T-helper 2 cell treated with Interferon-gamma antibody and Interleukin-4, amounts not matched to agents 5 μg/mL and 100 μg/mL, for 36 hours (primary cell): ENCODE measurements around the gene CDC27.
"Not testable (repeated sequence)": the region's sequence is repeated elsewhere in the genome, so short reads cannot be mapped to it uniquely, and the experiment has no call there.

Experiments
- DNase-seq: peaks from one replicate; pipeline ENCODE4 v3.0.0; 2021; ENCODE audit warnings: low spot score
- H3K27ac Mint-ChIP-seq: one replicate; pipeline ENCODE4 v1.8.0; 2021; ENCODE audit warnings: mild to moderate bottlenecking, mixed read lengths
- H3K27me3 Mint-ChIP-seq: one replicate; pipeline ENCODE4 v1.8.0; 2021; ENCODE audit warnings: low read depth, mixed read lengths
- H3K36me3 Mint-ChIP-seq: one replicate; pipeline ENCODE4 v1.8.0; 2021; ENCODE audit warnings: low read depth, mixed read lengths
- H3K4me1 Mint-ChIP-seq: one replicate; pipeline ENCODE4 v1.8.0; 2021; ENCODE audit warnings: low read depth, mixed read lengths
- H3K4me3 Mint-ChIP-seq: one replicate; pipeline ENCODE4 v1.8.0; 2022; ENCODE audit warnings: mild to moderate bottlenecking, moderate library complexity, mixed read lengths
- H3K9me3 Mint-ChIP-seq: one replicate; pipeline ENCODE4 v1.8.0; 2021; ENCODE audit warnings: mixed read lengths

CDC27 gene

GRCh38 chr17:47225436-47225858 is 36.4 kb upstream of the CDC27 start:
- Mint-ChIP-seq H3K36me3 (no peaks in the 10 kb centered on the region), H3K9me3 (peaks cover 16% of the 10 kb centered on the region), H3K4me1 (peaks cover 20% of the 10 kb centered on the region), H3K27ac (no peak overlapping the region), H3K4me3 (no peak overlapping the region), H3K27me3 (peaks cover 8% of the 10 kb centered on the region)
- no peak for DNase-seq

- H3K4me3 Mint-ChIP-seq = no peak overlapping the region
- H3K27me3 Mint-ChIP-seq = peaks cover 5% of the 10 kb centered on the region
- DNase-seq = no peak
- peaks cover 19% of the 10 kb centered on the region for H3K4me1 Mint-ChIP-seq
- H3K27ac Mint-ChIP-seq = no peak overlapping the region
- H3K9me3 Mint-ChIP-seq = peaks cover 16% of the 10 kb centered on the region
- no peaks in the 10 kb centered on the region for H3K36me3 Mint-ChIP-seq
These were observed 35.9 kb upstream of the CDC27 start for GRCh38 chr17:47224966-47225365.

GRCh38 chr17:47224077-47224476 is 35.0 kb upstream of the CDC27 start:
- Mint-ChIP-seq H3K4me1 (peaks cover 18% of the 10 kb centered on the region), H3K9me3 (peaks cover 16% of the 10 kb centered on the region)
- not testable (repeated sequence) for DNase-seq, H3K4me3 Mint-ChIP-seq, H3K27me3 Mint-ChIP-seq, H3K36me3 Mint-ChIP-seq, H3K27ac Mint-ChIP-seq

- no peak for DNase-seq
- H3K4me3 Mint-ChIP-seq = no peak overlapping the region
- H3K9me3 Mint-ChIP-seq = peaks cover 16% of the 10 kb centered on the region
- peaks cover 21% of the 10 kb centered on the region for H3K4me1 Mint-ChIP-seq
- no peak overlapping the region for H3K27ac Mint-ChIP-seq
- peaks cover 5% of the 10 kb centered on the region for H3K27me3 Mint-ChIP-seq
- H3K36me3 Mint-ChIP-seq = no peaks in the 10 kb centered on the region
These were observed 34.4 kb upstream of the CDC27 start for GRCh38 chr17:47223460-47223859.

GRCh38 chr17:47223007-47223406 is 33.9 kb upstream of the CDC27 start:
- no peak for DNase-seq
- Mint-ChIP-seq H3K36me3 (no peaks in the 10 kb centered on the region), H3K9me3 (peaks cover 16% of the 10 kb centered on the region), H3K27me3 (peaks cover 3% of the 10 kb centered on the region), H3K4me1 (peaks cover 23% of the 10 kb centered on the region), H3K27ac (no peak overlapping the region), H3K4me3 (no peak overlapping the region)

GRCh38 chr17:47222047-47222446 is 33.0 kb upstream of the CDC27 start:
- no peak for DNase-seq
- no peak overlapping the region for H3K4me3 Mint-ChIP-seq
- peaks cover 27% of the 10 kb centered on the region for H3K4me1 Mint-ChIP-seq
- H3K36me3 Mint-ChIP-seq = no peaks in the 10 kb centered on the region
- no peaks in the 10 kb centered on the region for H3K27me3 Mint-ChIP-seq
- no peak overlapping the region for H3K27ac Mint-ChIP-seq
- H3K9me3 Mint-ChIP-seq = peaks cover 16% of the 10 kb centered on the region

GRCh38 chr17:47221154-47221553 is 32.1 kb upstream of the CDC27 start:
- peaks cover 16% of the 10 kb centered on the region for H3K9me3 Mint-ChIP-seq
- H3K4me3 Mint-ChIP-seq = no peak overlapping the region

GRCh38 chr17:47220531-47220999 is 31.5 kb upstream of the CDC27 start:
- H3K4me3 Mint-ChIP-seq = no peak overlapping the region
- H3K4me1 Mint-ChIP-seq = peaks cover 29% of the 10 kb centered on the region
- peaks cover 16% of the 10 kb centered on the region for H3K9me3 Mint-ChIP-seq
- no peak for DNase-seq
- H3K27ac Mint-ChIP-seq = peak overlapping the region; percentile 22
- H3K36me3 Mint-ChIP-seq = no peaks in the 10 kb centered on the region
- H3K27me3 Mint-ChIP-seq = no peaks in the 10 kb centered on the region

More at GRCh38 chr17:47221154-47221553, 32.1 kb upstream of the CDC27 start:
- H3K36me3 Mint-ChIP-seq = no peaks in the 10 kb centered on the region
- H3K27me3 Mint-ChIP-seq = no peaks in the 10 kb centered on the region
- peaks cover 28% of the 10 kb centered on the region for H3K4me1 Mint-ChIP-seq
- DNase-seq = no peak
- H3K27ac Mint-ChIP-seq = peak overlapping the region; percentile 7

GRCh38 chr17:47219621-47220475 is 30.8 kb upstream of the CDC27 start:
- Mint-ChIP-seq H3K4me1 (peaks cover 29% of the 10 kb centered on the region), H3K36me3 (no peaks in the 10 kb centered on the region), H3K27ac (no peak overlapping the region), H3K4me3 (no peak overlapping the region), H3K9me3 (peaks cover 16% of the 10 kb centered on the region), H3K27me3 (peaks cover 3% of the 10 kb centered on the region)
- no peak for DNase-seq

- H3K9me3 Mint-ChIP-seq = peaks cover 8% of the 10 kb centered on the region
- no peak overlapping the region for H3K4me3 Mint-ChIP-seq
- peaks cover 5% of the 10 kb centered on the region for H3K27me3 Mint-ChIP-seq
- H3K4me1 Mint-ChIP-seq = peaks cover 29% of the 10 kb centered on the region
- H3K36me3 Mint-ChIP-seq = no peaks in the 10 kb centered on the region
- no peak overlapping the region for H3K27ac Mint-ChIP-seq
- no peak for DNase-seq
These were observed 29.9 kb upstream of the CDC27 start for GRCh38 chr17:47218896-47219430.

GRCh38 chr17:47217279-47217678 is 28.2 kb upstream of the CDC27 start:
- not testable (repeated sequence) for H3K4me3 Mint-ChIP-seq, H3K9me3 Mint-ChIP-seq, H3K36me3 Mint-ChIP-seq, DNase-seq, H3K27ac Mint-ChIP-seq
- Mint-ChIP-seq H3K4me1 (peaks cover 29% of the 10 kb centered on the region), H3K27me3 (peaks cover 18% of the 10 kb centered on the region)

GRCh38 chr17:47216821-47217220 is 27.7 kb upstream of the CDC27 start:
- Mint-ChIP-seq H3K4me1 (peaks cover 29% of the 10 kb centered on the region), H3K27me3 (peaks cover 20% of the 10 kb centered on the region)
- H3K9me3 Mint-ChIP-seq, DNase-seq, H3K36me3 Mint-ChIP-seq, H3K27ac Mint-ChIP-seq, H3K4me3 Mint-ChIP-seq: not testable (repeated sequence)

GRCh38 chr17:47214931-47215330 is 25.8 kb upstream of the CDC27 start:
- H3K4me1 Mint-ChIP-seq = peaks cover 17% of the 10 kb centered on the region
- no peak for DNase-seq
- H3K9me3 Mint-ChIP-seq = no peaks in the 10 kb centered on the region
- peaks cover 23% of the 10 kb centered on the region for H3K27me3 Mint-ChIP-seq
- no peaks in the 10 kb centered on the region for H3K36me3 Mint-ChIP-seq
- H3K4me3 Mint-ChIP-seq = no peak overlapping the region
- no peak overlapping the region for H3K27ac Mint-ChIP-seq

GRCh38 chr17:47213540-47213939 is 24.4 kb upstream of the CDC27 start:
- Mint-ChIP-seq H3K4me3 (no peak overlapping the region), H3K4me1 (peaks cover 9% of the 10 kb centered on the region), H3K27ac (no peak overlapping the region), H3K36me3 (no peaks in the 10 kb centered on the region), H3K27me3 (peaks cover 23% of the 10 kb centered on the region), H3K9me3 (no peaks in the 10 kb centered on the region)
- DNase-seq = no peak
